HG03460 (cell line): ENCODE results near the gene HOXB6.
A peak's percentile ranks its signal among the peaks of the same experiment; 100 is the strongest.

ENCODE experiments used
- ATAC-seq: cut with Tn5 transposase; IDR thresholded peaks from one replicate; pipeline ENCODE4 v1.9.1; 2021; ENCODE audit not compliant: unreplicated experiment

Gene HOXB6

DNA sequence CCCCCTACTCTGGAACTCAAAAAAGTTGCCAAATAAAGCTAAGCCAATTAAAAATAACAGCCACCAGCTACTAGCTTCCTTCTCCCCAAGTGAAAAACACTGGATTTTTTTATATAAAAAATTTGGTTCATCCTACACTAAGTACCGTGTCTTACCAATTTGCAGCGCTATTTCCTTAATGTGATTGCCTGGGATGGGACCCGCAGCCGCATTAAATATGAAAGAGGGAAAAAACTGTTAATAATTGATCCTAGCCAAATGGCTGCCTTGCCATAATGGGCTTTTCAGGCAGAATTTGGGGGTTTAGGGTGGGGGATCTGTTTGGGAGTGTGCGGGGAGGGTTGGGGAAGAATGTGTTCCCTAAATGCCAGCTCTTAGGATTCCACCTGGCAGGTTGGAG, 19.3 kb upstream of the HOXB6 start:
- ATAC-seq: no peak

DNA sequence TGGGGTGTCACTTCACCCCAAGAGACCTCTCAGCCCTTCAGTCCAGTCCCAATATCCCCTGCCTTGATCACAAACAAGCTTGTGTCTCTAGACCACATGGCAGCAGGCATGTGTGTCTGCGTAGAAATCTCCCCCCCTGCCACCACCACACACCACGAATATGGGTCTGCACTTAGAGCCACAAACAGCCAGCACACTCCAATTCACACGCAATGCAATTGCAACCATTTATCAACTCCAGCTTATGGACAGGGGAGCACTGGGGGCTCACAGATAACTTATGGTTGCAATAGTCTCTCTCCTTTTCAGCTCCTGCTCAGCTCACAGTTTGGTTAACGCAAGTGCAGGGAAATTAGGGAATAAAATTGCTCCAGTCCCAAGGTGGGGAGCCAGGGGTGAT, 18.8 kb upstream of the HOXB6 start:
- ATAC-seq: no peak

DNA sequence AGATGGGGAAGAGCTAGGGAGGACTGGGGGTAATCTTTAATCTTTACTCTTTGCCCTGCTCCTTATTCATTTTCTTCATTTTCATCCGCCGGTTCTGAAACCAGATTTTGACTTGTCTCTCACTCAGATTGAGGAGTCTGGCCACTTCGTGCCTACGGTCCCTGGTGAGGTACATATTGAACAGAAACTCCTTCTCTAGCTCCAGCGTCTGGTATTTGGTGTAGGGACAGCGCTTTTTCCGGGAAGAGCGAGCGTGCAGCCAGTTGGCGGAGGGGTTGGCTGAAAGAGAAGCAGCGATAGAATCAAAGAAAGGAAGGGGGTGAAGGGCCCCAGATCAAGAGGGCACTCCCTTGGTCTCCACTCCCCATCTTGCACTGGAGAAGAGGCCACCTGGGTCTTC, 18.1 kb upstream of the HOXB6 start:
- no peak for ATAC-seq

DNA sequence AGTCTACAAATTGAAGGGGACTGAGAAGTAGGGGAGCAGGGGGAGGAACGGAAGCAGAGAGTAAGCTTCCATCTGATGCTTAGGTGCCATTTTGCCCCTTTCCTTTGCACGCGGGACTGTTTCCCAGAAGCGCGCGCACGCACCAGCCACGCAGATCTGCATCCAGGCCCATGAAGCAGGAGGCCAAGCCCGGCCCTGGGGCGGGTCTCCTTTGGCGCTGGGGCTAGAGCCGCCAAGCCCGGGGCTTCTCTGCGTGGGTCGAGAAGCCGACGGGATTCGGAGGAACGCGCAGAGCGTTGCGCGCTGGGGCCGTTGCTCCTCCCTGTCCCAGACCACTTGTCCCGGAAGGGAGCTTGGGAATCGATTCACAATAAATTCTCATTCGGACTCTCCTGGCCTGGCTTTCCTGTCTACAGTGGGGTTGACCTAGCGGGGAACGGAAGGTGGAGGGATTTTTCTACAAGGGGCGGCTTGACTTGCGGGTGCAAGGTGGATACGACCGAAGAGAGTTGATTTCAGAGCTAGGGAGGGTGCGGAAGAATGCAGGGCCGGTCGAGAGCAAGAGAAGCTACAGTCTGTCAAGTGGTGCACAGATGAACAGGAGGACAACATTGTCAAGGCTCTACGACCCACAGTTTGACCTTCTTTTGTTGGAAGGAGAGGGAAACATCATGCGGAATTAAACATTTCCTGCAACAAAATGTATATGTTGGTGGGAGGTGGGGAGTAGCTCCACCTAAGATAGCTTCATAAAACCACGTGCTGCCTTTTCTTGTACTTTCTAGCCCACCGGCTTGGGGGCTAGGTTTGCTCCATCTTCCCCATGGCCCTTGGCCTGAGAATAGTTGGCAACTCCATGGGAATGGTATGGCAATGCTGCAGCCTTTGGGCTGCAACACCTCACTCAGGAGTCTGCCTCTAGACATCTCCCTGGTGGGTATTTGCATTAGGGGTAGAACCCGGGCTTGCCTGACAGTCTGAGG, 16.9 kb upstream of the HOXB6 start:
- ATAC-seq: no peak

DNA sequence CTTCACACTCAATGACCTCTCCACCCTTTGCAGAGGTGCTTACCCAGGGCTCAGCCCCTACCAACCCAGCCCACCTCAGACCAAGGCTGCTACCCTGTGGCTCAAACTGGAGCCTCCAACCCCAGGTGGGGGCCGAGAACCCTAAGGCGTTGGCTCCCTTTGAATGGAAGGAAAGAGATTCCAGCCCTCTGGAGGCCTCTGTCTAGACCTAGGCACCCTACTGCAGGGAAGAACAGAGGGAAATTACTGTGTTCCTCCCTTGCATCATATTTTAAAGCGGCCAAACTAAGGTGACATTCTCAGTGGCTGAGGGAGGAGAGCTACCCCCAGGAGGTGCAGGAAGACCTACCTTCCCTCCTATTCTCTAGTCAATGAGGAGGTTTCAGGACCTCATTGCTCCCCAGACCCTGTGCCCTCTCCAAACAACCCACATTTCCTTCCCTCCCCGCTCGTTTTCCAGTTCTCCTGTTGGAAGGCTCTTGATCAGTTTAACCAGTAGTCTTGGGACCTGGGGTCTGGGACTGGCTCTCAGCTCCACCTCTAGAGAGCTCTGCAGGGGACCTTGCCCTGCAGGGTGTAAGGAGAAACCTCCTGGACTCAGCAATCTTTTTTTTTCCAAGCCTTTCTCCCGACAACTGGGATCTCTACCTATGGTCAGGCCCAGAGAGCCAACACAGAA, 15.8 kb upstream of the HOXB6 start:
- ATAC-seq: no peak

DNA sequence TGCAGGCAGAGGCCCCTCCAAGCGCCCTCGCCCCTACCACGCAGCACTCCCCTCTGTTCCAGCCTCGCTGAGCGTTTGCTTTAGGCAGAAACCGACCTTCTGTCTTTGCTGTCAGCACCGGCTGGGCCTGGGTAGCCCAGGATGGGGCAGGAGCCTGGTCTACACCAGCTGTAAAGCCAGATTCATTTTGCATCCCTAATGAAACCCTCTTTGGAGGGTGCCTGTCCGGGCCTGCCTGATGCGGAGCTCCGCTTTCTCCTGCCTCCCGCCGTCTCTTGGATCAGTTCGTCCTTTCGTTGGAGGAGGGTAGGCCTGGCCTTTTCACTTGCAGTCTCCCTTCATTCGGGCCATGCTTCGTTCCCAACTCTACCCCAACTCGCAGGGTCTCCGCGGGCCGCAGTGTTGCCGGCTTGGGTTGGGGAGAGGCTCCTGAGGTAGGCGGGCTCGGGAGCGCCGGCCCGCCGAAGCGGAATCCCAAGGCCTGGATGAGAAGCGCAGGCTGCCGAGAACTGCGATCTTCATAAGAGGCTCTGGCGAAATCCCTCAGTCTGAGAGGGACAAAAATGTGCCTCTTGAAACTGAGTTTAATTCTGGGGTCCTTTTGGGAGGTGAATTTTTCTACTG, 15.2 kb upstream of the HOXB6 start:
- ATAC-seq: no peak

DNA sequence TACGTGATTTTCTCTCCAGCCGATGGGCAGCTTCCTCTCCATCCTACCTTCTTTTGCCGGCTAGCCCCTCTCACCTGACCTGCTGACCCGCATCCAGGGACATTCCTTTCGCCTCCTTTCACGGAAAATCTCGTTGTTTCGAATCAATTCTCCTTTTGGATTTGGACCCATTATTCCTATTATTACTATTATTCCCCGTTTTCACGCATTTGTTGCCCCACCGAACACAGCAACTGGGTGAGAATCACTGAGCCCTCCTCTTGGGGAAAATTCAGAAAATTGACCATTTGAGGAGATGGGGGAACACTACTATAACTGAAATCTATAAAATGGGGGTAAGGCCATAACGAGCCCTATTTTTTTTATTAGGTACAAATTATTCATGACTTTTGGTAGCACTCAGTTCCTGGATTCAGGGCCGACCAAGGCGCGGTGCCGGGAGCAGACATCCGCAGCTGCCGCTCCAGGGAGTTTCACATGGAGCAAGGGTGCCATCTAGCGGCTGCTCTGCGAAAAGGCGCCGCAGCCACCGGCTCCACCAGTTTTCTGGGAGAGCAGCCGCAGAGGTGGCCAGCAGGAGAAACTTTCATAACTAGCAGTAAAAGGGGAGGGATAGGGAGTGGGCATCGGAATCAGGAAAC, 13.6 kb upstream of the HOXB6 start:
- ATAC-seq: no peak

DNA sequence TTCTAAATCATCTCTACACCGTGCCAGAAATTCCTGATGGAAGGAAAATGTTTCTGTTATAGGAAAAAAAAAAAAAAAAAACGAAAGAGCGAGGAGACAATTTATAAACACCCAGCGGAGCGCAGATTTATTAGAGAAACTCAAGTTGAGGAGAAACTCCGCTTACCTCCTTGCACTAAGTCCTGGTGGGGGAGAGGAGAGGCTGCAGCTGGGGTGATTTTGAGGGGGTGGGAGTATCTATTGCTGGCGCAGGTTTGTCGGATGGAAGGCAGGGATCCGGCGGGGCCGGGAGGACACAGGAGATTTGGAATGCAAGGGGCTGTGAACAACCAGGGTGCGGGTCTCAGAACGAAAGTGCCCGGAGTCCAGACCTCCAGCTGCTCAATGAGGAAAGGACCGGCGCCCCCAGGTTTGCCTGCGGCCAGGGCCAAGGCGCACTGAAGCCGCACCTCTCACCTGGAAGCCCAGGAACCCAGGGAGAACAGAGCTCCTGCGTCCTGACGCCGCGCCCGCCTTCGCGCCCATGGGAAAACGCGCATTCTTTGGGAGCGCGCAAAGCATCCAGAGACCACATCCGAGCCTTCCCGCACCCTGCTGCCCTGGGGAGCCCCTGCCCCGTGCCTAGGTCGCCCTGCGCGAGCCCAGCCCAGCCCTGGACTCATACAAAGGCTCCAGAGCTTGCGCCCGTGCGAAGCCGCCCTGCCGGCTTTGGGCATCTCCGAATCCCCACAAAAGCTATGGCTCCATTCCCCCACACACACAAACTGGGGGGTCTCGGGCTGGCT, 12.9 kb upstream of the HOXB6 start:
- no peak for ATAC-seq

DNA sequence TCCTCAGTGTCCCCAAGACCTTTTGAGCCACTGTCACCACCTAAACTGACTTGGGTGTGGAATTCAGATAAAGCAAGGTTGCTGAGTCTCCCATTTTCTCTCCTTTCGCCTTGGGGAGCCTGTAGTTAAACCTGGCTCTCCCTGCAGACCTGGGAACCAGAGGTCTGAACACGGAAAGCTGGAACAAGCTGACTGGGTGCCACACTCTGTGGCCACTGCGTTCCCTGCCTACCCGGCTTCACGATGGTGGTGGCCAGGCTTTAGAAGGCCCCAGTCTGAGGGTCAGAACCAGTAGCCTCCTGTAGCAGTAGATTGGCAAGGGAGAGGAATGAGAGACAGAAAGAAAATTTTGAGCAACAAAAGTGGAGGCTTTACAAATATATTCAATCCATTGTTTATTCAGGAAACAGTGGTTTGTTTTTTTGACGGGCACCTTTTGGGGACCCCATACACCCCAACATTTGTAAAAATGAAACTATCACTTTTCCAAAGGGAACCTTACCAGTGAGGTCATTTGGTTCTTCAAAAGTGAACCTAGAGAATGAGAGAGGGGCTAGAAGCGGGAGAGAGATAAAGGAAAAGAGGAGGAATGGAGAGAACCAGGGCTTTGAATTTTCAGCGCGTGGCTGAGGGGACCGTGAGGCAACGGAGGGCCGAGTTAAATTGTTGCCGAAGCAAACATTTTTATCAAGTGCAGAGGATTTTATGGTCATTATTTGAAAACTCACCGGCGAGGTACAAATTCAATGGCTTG, 12.1 kb upstream of the HOXB6 start:
- no peak for ATAC-seq

DNA sequence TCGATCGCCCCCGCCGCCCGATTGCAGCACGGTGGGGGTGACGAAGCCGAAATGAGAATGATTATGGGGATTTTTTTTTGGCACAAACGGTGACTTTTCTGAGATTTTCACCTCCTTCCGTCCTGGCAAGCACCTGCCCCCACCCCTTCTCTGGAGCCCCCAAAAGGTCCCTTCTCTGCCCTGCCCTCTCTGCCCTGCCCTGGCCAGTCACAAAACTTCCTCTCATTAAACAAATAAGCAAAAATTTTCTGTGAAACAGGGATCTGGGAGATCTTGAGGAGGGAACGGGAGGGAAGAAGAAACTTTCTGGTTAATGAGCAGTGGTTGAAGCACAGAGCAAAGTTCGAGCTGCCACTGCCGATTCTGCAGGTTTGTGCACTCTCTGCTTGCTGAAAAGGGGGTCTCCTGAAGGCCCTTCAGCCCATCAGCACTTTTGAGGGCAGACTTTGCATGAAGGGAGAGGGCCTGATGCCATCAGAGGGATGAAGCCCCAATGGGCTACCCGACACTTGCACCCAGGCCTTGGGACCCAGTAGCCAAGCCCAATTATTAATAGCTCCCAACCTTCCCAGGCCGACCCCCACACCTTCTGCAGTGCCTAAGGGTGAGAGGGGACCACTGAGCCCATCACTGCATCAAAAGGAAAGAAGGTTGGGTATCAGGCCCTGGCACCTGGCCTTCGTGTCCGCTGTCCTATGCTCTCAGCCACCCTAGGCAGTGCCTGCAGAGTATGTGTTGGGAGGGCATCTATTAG, 11.4 kb upstream of the HOXB6 start:
- no peak for ATAC-seq

DNA sequence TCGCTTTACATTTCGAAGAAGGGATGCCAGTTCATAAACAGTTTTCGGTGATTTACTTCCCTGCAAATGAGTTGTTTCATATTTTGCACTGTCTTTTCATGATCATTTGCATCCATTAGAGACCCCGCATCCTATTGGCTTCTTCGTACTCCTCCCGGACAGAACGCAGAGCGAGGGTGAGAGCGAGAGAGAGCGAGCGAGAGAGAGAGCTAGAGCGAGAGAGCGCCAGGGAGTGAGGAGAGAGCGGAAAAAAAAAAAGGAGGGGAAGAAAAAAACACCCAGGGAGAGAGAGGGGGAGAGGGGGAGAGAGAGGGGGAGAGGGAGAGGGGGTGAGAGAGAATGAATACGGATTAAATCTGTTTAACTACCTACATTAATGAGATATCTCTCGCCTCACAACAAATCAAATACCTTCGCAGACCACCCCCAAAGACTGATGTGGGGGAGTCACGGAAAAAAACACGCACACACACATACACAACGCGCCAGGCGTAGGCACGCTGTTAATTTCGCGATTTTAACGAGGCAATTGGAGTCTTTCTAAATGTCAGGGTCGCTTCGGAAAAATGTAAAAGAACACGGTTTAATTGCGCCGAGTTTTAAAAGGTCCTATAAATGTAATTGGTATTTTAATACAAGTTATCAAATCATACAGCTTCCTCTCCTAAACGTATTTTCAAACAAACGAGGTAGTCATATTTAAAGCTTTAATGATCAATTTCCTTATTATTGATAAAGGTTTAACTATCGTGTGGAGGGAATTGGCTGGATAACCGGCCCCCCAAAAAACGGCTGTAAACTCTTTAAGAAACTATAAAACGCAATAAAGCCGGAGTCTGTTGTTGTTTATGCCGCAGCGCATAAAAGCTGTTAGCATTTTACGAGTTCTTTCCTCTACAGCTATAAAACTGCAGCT, 10.5 kb upstream of the HOXB6 start, which contains the start of gene HOXB8:
HOXB8 (minus strand) TSS at position 246 of the 916 bp plus-strand sequence. CDS start 588 bp downstream, outside the sequence.
- ATAC-seq: no peak

DNA sequence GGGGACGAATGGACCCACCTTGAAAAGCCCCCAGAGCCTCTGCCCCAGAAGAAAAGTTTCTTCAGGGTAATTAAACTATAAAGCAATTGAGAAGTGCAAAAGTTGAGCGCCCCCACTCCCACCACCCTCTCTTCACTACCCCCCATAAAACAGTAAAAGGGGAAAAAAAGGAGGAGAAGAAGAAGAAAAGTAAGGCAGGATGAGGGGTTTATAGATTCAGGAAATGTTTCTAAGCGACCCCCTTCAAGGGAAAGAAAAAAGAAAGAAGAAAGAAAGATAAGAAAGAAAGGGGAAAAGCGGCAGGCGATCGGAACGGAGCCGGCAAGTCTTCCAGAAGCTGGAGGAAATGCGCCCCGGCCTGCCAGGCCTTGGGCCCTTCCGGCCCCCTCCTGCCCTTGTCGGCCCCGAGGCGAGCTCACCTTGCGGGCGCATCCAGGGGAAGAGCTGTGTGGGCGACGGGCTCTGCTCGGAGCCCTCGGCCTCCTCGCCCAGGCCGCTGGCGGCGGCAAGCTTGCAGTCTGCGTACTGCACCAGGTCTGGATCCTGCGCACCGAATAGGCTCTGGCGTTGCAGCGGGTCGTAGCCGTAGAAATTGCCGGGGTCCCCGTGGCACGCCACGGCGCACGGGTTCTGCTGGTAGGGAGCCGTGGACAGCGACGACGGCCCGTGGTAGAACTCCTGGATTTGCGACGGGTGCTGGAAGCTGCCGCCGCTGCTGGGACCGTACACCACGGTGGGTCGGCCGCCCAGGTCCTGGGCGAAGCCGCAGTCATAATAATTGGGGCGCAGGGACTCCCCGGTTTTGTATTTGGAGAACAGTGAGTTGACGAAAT, 9.3 kb upstream of the HOXB6 start:
- no peak for ATAC-seq

DNA sequence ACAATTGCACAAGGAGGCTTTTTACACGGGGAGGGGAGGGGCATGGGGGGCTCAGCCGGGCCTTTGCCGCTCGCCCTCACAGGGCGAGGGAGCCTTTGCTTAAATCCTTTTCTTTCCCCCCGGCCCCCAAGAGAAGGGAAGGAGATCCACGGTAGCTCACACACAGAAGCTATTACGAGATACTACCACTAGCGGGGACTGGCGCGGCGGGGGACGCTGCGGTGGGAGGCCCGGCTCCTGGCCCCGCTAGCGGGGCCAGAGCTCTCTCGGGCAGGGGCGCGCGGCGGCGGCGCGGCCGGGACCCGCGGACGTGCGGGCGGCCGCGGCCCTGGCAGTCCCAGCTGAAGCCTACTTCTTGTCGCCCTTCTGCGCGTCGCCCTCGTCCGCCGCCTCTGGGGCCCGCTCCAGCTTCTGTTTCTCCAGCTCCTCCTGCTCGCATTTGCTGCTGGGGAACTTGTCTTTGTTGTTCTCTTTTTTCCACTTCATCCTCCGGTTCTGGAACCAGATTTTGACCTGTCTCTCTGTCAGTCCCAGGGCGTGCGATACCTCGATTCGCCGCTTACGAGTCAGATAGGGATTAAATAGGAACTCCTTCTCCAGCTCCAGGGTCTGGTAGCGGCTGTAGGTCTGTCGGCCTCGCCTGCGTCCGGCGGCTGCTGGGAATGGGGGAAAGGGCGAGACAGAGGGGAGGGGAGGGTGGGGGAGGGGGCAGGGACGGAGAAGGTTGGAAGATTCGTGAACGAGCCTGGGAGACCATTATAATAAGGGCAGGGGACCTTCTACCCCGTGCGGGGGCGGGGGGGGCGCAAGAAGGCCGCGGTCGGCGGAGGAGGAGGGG, 8.3 kb upstream of the HOXB6 start:
- ATAC-seq: peak; percentile 47

DNA sequence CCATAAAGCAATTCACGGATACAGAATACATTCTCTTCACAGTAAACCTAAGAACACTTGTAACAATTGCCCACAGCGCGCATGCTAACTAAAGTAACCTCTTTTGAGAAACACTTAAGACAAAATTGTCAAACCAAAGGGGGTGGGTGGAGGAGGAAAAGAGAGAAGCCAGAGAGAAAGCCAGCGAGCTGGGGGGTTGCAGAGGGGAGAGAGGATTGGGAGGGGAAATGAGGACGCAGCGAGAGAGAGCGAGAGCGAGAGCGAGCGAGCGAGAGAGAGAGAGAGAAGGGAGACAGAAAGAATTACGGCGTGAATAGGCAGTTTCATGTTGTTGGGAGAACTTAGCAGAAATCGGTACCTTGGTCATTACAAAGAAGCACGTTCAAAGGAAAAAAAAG, 7.7 kb upstream of the HOXB6 start:
- no peak for ATAC-seq

DNA sequence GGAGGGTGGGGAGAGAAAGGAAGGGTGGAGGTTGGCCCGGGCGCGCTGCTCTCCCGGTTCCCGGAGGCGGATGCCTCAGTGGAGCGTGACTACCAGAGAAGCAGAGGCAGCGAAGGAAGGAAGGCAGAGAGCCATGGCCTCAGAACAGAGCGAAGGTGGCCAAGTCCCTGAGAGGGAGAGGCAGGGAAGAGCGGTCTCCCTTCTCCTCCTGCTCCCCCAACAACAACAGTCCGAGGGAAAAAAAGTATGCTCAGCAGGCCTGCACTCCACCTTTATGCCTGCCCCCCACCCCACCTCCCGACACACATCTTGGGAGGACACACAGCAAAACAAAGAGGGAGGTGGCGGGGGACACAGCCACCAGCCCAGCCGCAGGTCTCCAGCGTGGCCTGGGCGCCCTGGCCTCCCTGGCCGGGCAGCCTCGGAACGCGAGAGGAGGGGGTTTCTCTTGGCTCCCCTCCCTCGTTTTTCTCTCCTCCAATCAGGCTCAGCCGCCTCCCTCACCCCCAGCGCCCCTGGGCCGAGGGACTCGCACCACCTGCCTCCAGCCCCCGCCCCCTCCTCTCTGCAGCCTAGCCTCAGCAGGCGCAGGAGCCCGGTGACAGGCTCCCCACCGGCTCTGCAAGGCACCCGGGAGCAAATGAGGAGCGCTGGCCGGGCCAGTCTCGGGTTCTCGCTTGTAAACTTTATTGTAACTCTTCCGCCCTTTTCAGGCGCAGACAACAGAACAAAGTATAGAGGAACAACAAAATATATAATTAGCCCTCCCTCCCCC, 7.1 kb upstream of the HOXB6 start:
- ATAC-seq: no peak
